Measurements from ENCODE around the gene RAB9A.

- TF ChIP-seq ELF4 (IDR thresholded peaks at IDR 0.05) (no peak), HDGF (IDR thresholded peaks at IDR 0.05; ENCODE audit: borderline replicate concordance) (no peak), SUZ12 (IDR thresholded peaks at IDR 0.05) (no peak), FOXA1 (IDR thresholded peaks at IDR 0.05) (no peak), SP1 (IDR thresholded peaks at IDR 0.05) (no peak), ZNF384 (IDR thresholded peaks at IDR 0.05) (no peak), ARNT (IDR thresholded peaks at IDR 0.05) (no peak), BHLHE40 (IDR thresholded peaks at IDR 0.05; ENCODE audit: borderline replicate concordance) (no peak), FOXK2 (IDR thresholded peaks at IDR 0.05) (no peak)
Measured at GRCh38 chrX:13651150-13651549, 37.8 kb upstream of the RAB9A start.

All from HEK293T (cell line).